NCI-H1694 treated with DMSO at 0.1 percent for 48 hours (cell line): ENCODE data around the gene KRT33A.
A peak's percentile ranks its signal among the peaks of the same experiment; 100 is the strongest.

Source experiments
- DNase-seq: peaks from one replicate; lab custom pipeline; 2025; lab: John Stamatoyannopoulos, UW

Gene KRT33A

GRCh38 chr17:41301916-41302901 is 48.4 kb downstream of the KRT33A start, which contains the start of gene KRTAP29-1:
Gene KRTAP29-1, minus strand, starts transcription at chr17:41302851. Its CDS starts 0 bp downstream, at chr17:41302851.
- peak; percentile 80 for DNase-seq

GRCh38 chr17:41301204-41301790 is 49.3 kb downstream of the KRT33A start:
- no peak for DNase-seq

- DNase-seq = no peak
Measured at GRCh38 chr17:41298458-41299135, 52.0 kb downstream of the KRT33A start.

- DNase-seq = no peak
Measured at GRCh38 chr17:41296846-41297245, 53.8 kb downstream of the KRT33A start.
